HepG2 (cell line): ENCODE results near the gene DNLZ. TPM values are rescaled to one million over a fixed set of nuclear protein-coding genes. Genes with fewer than 3 reads are reported as not detected.

Experiments
- CAMTA2 ChIP-seq: sonication (generic); formaldehyde crosslinking; IDR thresholded peaks from 2 replicates; pipeline ENCODE4 v1.4.0; 2020; ENCODE audit warnings: mild to moderate bottlenecking, missing genetic modification reagents, borderline replicate concordance
- FOXA1 ChIP-seq, 2 experiments: fragments of 450-650 bp in 1 of 2; sonication (generic) in 1 of 2; formaldehyde crosslinking in 1 of 2; IDR thresholded peaks; 2 replicates each; pipeline versions ENCODE4 v1.4.0 to v1.6.1; 2016 to 2020; ENCODE audit warnings: missing genetic modification reagents in 1 of 2
- FOXA3 ChIP-seq: IDR thresholded peaks from 2 replicates; pipeline ENCODE4 v1.6.1; 2016; ENCODE audit warnings: missing genetic modification reagents, missing compliant biosample characterization
- FOXK2 ChIP-seq: fragments of 450-650 bp; IDR thresholded peaks from 2 replicates; pipeline ENCODE4 v1.6.1; 2016
- GPN1 ChIP-seq: sonication (generic); formaldehyde crosslinking; IDR thresholded peaks from 2 replicates; pipeline ENCODE4 v1.5.1; 2020; ENCODE audit warnings: missing genetic modification reagents, borderline replicate concordance
- HMGXB4 ChIP-seq, 2 experiments: sonication (generic) in 1 of 2; formaldehyde crosslinking in 1 of 2; IDR thresholded peaks; 2 replicates each; pipeline versions ENCODE4 v1.4.0 to v1.6.1; 2018 to 2020; ENCODE audit warnings: missing genetic modification reagents in 2 of 2, borderline replicate concordance in 1 of 2, low read depth in 1 of 2, mild to moderate bottlenecking in 1 of 2, missing biosample characterization in 1 of 2
- JDP2 ChIP-seq: sonication (generic); formaldehyde crosslinking; IDR thresholded peaks from 2 replicates; pipeline ENCODE4 v1.8.1; 2022; ENCODE audit warnings: missing genetic modification reagents, borderline replicate concordance
- NR3C1 ChIP-seq: sonication (generic); formaldehyde crosslinking; IDR thresholded peaks from 2 replicates; pipeline ENCODE4 v1.4.0; 2020; ENCODE audit warnings: missing genetic modification reagents
- SNRNP70 ChIP-seq: fragments of 200-400 bp; formaldehyde crosslinking; IDR thresholded peaks from 2 replicates; pipeline ENCODE4 v1.6.1; 2017; ENCODE audit warnings: mild to moderate bottlenecking, low read depth, low read length, moderate library complexity
- TBP ChIP-seq: sonication (generic); formaldehyde crosslinking; IDR thresholded peaks from 2 replicates; pipeline ENCODE4 v1.5.0; 2020; ENCODE audit warnings: missing genetic modification reagents
- ZBTB3 ChIP-seq: sonication (generic); formaldehyde crosslinking; IDR thresholded peaks from 2 replicates; pipeline ENCODE4 v1.4.0; 2020; ENCODE audit warnings: low read depth, mild to moderate bottlenecking, moderate library complexity, missing genetic modification reagents, borderline replicate concordance
- ZHX1 ChIP-seq: sonication (generic); formaldehyde crosslinking; IDR thresholded peaks from 2 replicates; pipeline ENCODE4 v1.8.1; 2022; ENCODE audit warnings: low read depth, mild to moderate bottlenecking, missing genetic modification reagents
- ZNF720 ChIP-seq: sonication (generic); formaldehyde crosslinking; IDR thresholded peaks from 2 replicates; pipeline ENCODE4 v1.4.0; 2020; ENCODE audit warnings: missing genetic modification reagents
- ZNF781 ChIP-seq: sonication (generic); formaldehyde crosslinking; IDR thresholded peaks from 2 replicates; pipeline ENCODE4 v1.5.1; 2020; ENCODE audit warnings: borderline replicate concordance, mild to moderate bottlenecking, missing genetic modification reagents; ENCODE audit errors: not compliant biosample characterization
- polyA plus RNA-seq, 8 experiments: library from polyadenylated mRNA; depleted of rRNA in 3 of 8; stranded (reverse) in 7 of 8; unstranded in 1 of 8; fragments of >200 nt; fragmentation: Illumina TruSeq in 4 of 8; extraction: Trizol in 4 of 8; gene quantifications; 2 replicates each; pipeline versions ENCODE4 v1.2.1 to v1.2.3, GENCODE V29; 2011 to 2016; ENCODE audit warnings: low read depth in 4 of 8, missing spikeins in 1 of 8, mixed read lengths in 1 of 8; ENCODE audit not compliant: insufficient read depth in 1 of 8
- total RNA-seq, 5 experiments: library from RNA; depleted of rRNA; stranded (reverse); fragments of >200 nt; fragmentation: Illumina TruSeq; extraction: Trizol; gene quantifications; 2 replicates each; pipeline ENCODE4 v1.2.3, GENCODE V29; 2016; ENCODE audit warnings: low read depth in 1 of 5
- TF ChIP-seq, protein P1 (sequence below): sonication (generic); formaldehyde crosslinking; IDR thresholded peaks from 2 replicates; pipeline ENCODE4 v1.5.1; 2020; ENCODE audit warnings: missing genetic modification reagents, mild to moderate bottlenecking, borderline replicate concordance
- TF ChIP-seq, protein P2 (sequence below): sonication (generic); formaldehyde crosslinking; IDR thresholded peaks from 2 replicates; pipeline ENCODE4 v1.4.0; 2020; ENCODE audit warnings: missing genetic modification reagents, mild to moderate bottlenecking, borderline replicate concordance
- TF ChIP-seq, protein P3 (sequence below): sonication (generic); formaldehyde crosslinking; IDR thresholded peaks from 2 replicates; pipeline ENCODE4 v1.4.0; 2020; ENCODE audit warnings: mild to moderate bottlenecking, missing genetic modification reagents
- TF ChIP-seq, protein P4 (sequence below): sonication (generic); formaldehyde crosslinking; conservative IDR thresholded peaks from 2 replicates; pipeline ENCODE4 v1.4.0; 2020; ENCODE audit warnings: missing genetic modification reagents

Gene DNLZ
- total and polyA plus RNA-seq, 2 of the 13 experiments (the other 11 are each of a cell fraction or from before 2014, with no cell fraction given) = 3.4 to 8.0 TPM

- TF ChIP-seq, protein P1, sequence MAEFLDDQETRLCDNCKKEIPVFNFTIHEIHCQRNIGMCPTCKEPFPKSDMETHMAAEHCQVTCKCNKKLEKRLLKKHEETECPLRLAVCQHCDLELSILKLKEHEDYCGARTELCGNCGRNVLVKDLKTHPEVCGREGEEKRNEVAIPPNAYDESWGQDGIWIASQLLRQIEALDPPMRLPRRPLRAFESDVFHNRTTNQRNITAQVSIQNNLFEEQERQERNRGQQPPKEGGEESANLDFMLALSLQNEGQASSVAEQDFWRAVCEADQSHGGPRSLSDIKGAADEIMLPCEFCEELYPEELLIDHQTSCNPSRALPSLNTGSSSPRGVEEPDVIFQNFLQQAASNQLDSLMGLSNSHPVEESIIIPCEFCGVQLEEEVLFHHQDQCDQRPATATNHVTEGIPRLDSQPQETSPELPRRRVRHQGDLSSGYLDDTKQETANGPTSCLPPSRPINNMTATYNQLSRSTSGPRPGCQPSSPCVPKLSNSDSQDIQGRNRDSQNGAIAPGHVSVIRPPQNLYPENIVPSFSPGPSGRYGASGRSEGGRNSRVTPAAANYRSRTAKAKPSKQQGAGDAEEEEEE (CRISPR knock-in tag) = no peak
- no peak; the same call in 1 of the 2 replicates for TF ChIP-seq GPN1 (CRISPR knock-in tag)
- TF ChIP-seq ZNF720 (CRISPR knock-in tag) = no peak
- no peak; the same call in 1 of the 2 replicates for TF ChIP-seq JDP2
- TF ChIP-seq SNRNP70 = no peak
- TF ChIP-seq ZHX1 (CRISPR knock-in tag) = peak; percentile 68; the same call in 1 of the 2 replicates
- TF ChIP-seq, protein P2, sequence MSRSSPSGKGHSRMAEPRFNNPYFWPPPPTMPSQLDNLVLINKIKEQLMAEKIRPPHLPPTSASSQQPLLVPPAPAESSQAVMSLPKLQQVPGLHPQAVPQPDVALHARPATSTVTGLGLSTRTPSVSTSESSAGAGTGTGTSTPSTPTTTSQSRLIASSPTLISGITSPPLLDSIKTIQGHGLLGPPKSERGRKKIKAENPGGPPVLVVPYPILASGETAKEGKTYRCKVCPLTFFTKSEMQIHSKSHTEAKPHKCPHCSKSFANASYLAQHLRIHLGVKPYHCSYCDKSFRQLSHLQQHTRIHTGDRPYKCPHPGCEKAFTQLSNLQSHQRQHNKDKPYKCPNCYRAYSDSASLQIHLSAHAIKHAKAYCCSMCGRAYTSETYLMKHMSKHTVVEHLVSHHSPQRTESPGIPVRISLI (CRISPR knock-in tag) = no peak
- no peak for TF ChIP-seq NR3C1 (CRISPR knock-in tag)
- no peak for TF ChIP-seq TBP (CRISPR knock-in tag)
- peak; percentile 60 to 70; a peak in 3 of 4 replicates for TF ChIP-seq HMGXB4 (CRISPR knock-in tag; IDR thresholded peaks at IDR 0.05; ENCODE audit: borderline replicate concordance in 1 of 2, low read depth in 1 of 2)
- no peak for TF ChIP-seq ZBTB3 (CRISPR knock-in tag)
- TF ChIP-seq CAMTA2 = no peak
- no peak for TF ChIP-seq FOXK2
- TF ChIP-seq, protein P3, sequence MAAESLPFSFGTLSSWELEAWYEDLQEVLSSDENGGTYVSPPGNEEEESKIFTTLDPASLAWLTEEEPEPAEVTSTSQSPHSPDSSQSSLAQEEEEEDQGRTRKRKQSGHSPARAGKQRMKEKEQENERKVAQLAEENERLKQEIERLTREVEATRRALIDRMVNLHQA = no peak
- TF ChIP-seq, protein P4, sequence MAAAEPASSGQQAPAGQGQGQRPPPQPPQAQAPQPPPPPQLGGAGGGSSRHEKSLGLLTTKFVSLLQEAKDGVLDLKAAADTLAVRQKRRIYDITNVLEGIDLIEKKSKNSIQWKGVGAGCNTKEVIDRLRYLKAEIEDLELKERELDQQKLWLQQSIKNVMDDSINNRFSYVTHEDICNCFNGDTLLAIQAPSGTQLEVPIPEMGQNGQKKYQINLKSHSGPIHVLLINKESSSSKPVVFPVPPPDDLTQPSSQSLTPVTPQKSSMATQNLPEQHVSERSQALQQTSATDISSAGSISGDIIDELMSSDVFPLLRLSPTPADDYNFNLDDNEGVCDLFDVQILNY (CRISPR knock-in tag) = no peak
- TF ChIP-seq ZNF781 (CRISPR knock-in tag) = no peak
- TF ChIP-seq FOXA3 (CRISPR knock-in tag) = 0 out of 2 replicates have a peak, but pooled peaks have one; percentile 44
- TF ChIP-seq FOXA1 (IDR thresholded peaks at IDR 0.05) = no peak
- TF ChIP-seq FOXA1 (CRISPR knock-in tag; IDR thresholded peaks at IDR 0.05) = no peak
These were observed 47.1 kb upstream of the DNLZ start, which contains the start of the genes ENTR1 and PMPCA (continued) for GRCh38 chr9:136410500-136411287.
